Cortex of kidney (tissue), 1 donor: Measurements from ENCODE around the gene POFUT2.

Experiments
- DNase-seq: peaks from one replicate; lab custom pipeline; 2025; lab: John Stamatoyannopoulos, UW

Gene POFUT2

GRCh38 chr21:45262616-45263015 lies 25.1 kb downstream of the POFUT2 start:
- DNase-seq: no peak

GRCh38 chr21:45262041-45262581 lies 25.6 kb downstream of the POFUT2 start:
- no peak for DNase-seq

- no peak for DNase-seq
These were observed 26.6 kb downstream of the POFUT2 start for GRCh38 chr21:45261093-45261492.

- no peak for DNase-seq
These were observed 27.4 kb downstream of the POFUT2 start for GRCh38 chr21:45260191-45260825.

- DNase-seq: no peak
These were observed 28.4 kb downstream of the POFUT2 start for GRCh38 chr21:45259206-45259840.

- DNase-seq: no peak
These were observed 29.2 kb downstream of the POFUT2 start for GRCh38 chr21:45258466-45258865.

GRCh38 chr21:45257673-45258341 lies 29.9 kb downstream of the POFUT2 start:
- no peak for DNase-seq

- DNase-seq: no peak
These were observed 30.6 kb downstream of the POFUT2 start for GRCh38 chr21:45256912-45257672.

- no peak for DNase-seq
These were observed 31.4 kb downstream of the POFUT2 start for GRCh38 chr21:45256021-45256911.

GRCh38 chr21:45255381-45256020 lies 32.2 kb downstream of the POFUT2 start:
- DNase-seq: no peak

GRCh38 chr21:45254460-45254930 lies 33.2 kb downstream of the POFUT2 start:
- no peak for DNase-seq

GRCh38 chr21:45253633-45254459 lies 33.8 kb downstream of the POFUT2 start:
- DNase-seq: no peak

GRCh38 chr21:45253180-45253579 lies 34.5 kb downstream of the POFUT2 start:
- DNase-seq: no peak

- DNase-seq: no peak
These were observed 35.2 kb downstream of the POFUT2 start for GRCh38 chr21:45252448-45252925.

- DNase-seq: no peak
These were observed 35.9 kb downstream of the POFUT2 start for GRCh38 chr21:45251635-45252447.

- no peak for DNase-seq
These were observed 36.6 kb downstream of the POFUT2 start for GRCh38 chr21:45250914-45251634.

GRCh38 chr21:45250272-45250671 lies 37.4 kb downstream of the POFUT2 start:
- no peak for DNase-seq

GRCh38 chr21:45249626-45250025 lies 38.1 kb downstream of the POFUT2 start:
- no peak for DNase-seq
